Neural progenitor cell (in vitro differentiated cells): ENCODE measurements around the gene RAD51AP2. TPM values are rescaled to one million over a fixed set of nuclear protein-coding genes. Genes with fewer than 3 reads are reported as not detected.

ENCODE experiments used
- DNase-seq: peaks from one replicate; pipeline ENCODE4 v3.0.0-alpha.2; 2016; ENCODE audit warnings: low spot score
- H2AFZ ChIP-seq: fragments of 200-600 bp; sonication (generic); replicated peaks from 2 replicates; pipeline ENCODE4 v1.6.1; 2016; ENCODE audit warnings: antibody characterized with exemption
- H3F3A ChIP-seq: fragments of 200-600 bp; sonication (generic); 2 replicates; pipeline ENCODE4 v1.6.1; 2016; ENCODE audit warnings: antibody characterized with exemption, low read depth
- H3K27ac ChIP-seq: fragments of 200-600 bp; sonication (generic); 2 replicates; pipeline ENCODE4 v1.5.1; 2016; ENCODE audit warnings: mild to moderate bottlenecking
- H3K27me3 ChIP-seq: fragments of 200-600 bp; sonication (generic); 2 replicates; pipeline ENCODE4 v1.6.1; 2016; ENCODE audit warnings: mild to moderate bottlenecking, moderate library complexity
- H3K36me3 ChIP-seq: fragments of 200-600 bp; sonication (generic); 2 replicates; pipeline ENCODE4 v1.5.1; 2016
- H3K4me1 ChIP-seq: fragments of 200-600 bp; sonication (generic); 2 replicates; pipeline ENCODE4 v1.6.1; 2016; ENCODE audit warnings: mixed run types
- H3K4me2 ChIP-seq: fragments of 200-600 bp; sonication (generic); 2 replicates; pipeline ENCODE4 v1.6.1; 2016
- H3K4me3 ChIP-seq: fragments of 200-600 bp; sonication (generic); 2 replicates; pipeline ENCODE4 v1.5.1; 2016
- H3K79me2 ChIP-seq: fragments of 200-600 bp; sonication (generic); 2 replicates; pipeline ENCODE4 v1.6.1; 2016; ENCODE audit warnings: low read depth
- H3K9ac ChIP-seq: fragments of 200-600 bp; sonication (generic); 2 replicates; pipeline ENCODE4 v1.6.1; 2016
- H3K9me3 ChIP-seq: fragments of 200-600 bp; sonication (generic); 2 replicates; pipeline ENCODE4 v1.5.1; 2016; ENCODE audit warnings: low read depth
- H4K20me1 ChIP-seq: fragments of 200-600 bp; sonication (generic); 2 replicates; pipeline ENCODE4 v1.6.1; 2016; ENCODE audit warnings: low read depth
- H3K27ac Mint-ChIP-seq: 3 replicates; pipeline ENCODE4 v1.8.0; 2021; ENCODE audit warnings: mixed read lengths
- H3K27me3 Mint-ChIP-seq: 2 replicates; pipeline ENCODE4 v1.8.0; 2022; ENCODE audit warnings: low read depth, mild to moderate bottlenecking, inconsistent platforms, moderate library complexity, mixed read lengths; ENCODE audit not compliant: insufficient read depth
- H3K36me3 Mint-ChIP-seq: 3 replicates; pipeline ENCODE4 v1.8.0; 2021; ENCODE audit warnings: mixed read lengths
- H3K4me1 Mint-ChIP-seq: 3 replicates; pipeline ENCODE4 v1.8.0; 2021; ENCODE audit warnings: mixed read lengths
- H3K4me3 Mint-ChIP-seq: 3 replicates; pipeline ENCODE4 v1.8.0; 2021; ENCODE audit warnings: mild to moderate bottlenecking, moderate library complexity, mixed read lengths
- H3K9me3 Mint-ChIP-seq: 3 replicates; pipeline ENCODE4 v1.8.0; 2020; ENCODE audit warnings: mixed read lengths
- EZH2 ChIP-seq: fragments of 200-600 bp; sonication (generic); IDR thresholded peaks from 2 replicates; pipeline ENCODE4 v1.6.1; 2017; ENCODE audit warnings: antibody characterized with exemption, mild to moderate bottlenecking, moderate library complexity
- EZH2phosphoT487 ChIP-seq: fragments of 200-600 bp; sonication (generic); IDR thresholded peaks from 2 replicates; pipeline ENCODE4 v1.6.1; 2017; ENCODE audit warnings: antibody characterized with exemption
- total RNA-seq: library from RNA; depleted of rRNA; stranded (reverse); fragments of >200 nt; gene quantifications from 2 replicates; pipeline ENCODE4 v1.2.3, GENCODE V29; 2015; ENCODE audit warnings: low replicate concordance
- TF ChIP-seq, protein P1 (sequence below): fragments of 200-600 bp; sonication (generic); IDR thresholded peaks from 2 replicates; pipeline ENCODE4 v1.5.1; 2017; ENCODE audit warnings: antibody characterized with exemption, mild to moderate bottlenecking

Gene RAD51AP2
- total RNA-seq, 1 donor from 2014 or later: 1.2 TPM

DNA sequence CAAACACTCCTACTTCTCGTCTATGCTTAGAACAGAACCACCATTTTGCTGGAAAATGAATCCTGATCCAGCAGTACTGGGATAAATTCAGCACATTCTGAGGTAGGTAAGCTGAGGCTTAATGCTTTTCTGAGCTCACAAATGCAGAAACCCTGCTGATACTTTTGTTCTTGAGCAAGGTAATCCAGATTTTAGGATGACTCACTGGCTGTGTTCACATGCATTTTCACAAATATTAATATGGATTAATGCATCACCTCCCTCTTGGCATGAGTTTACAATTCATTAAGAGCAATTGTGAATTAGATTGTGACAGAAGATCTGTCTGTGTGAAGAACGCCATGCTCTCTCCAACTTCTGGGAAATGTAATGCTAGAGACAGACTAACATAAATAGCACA is 42.2 kb downstream of the RAD51AP2 start:
- DNase-seq: no peak
- Mint-ChIP-seq H3K36me3 (no peaks in the 10 kb centered on the region), H3K4me1 (peaks cover 3% of the 10 kb centered on the region), H3K27ac (no peak overlapping the region), H3K27me3 (no peaks in the 10 kb centered on the region), H3K4me3 (no peak overlapping the region), H3K9me3 (no peaks in the 10 kb centered on the region)
- Histone ChIP-seq H4K20me1 (no peaks in the 10 kb centered on the region), H3K27me3 (no peaks in the 10 kb centered on the region), H3K27ac (no peak overlapping the region), H3K79me2 (no peaks in the 10 kb centered on the region), H3F3A (no peaks in the 10 kb centered on the region), H3K4me2 (no peak overlapping the region), H3K4me3 (no peak overlapping the region), H3K9ac (no peak overlapping the region), H2AFZ (no peak overlapping the region), H3K9me3 (no peaks in the 10 kb centered on the region), H3K4me1 (peaks cover 9% of the 10 kb centered on the region), H3K36me3 (no peaks in the 10 kb centered on the region)
- TF ChIP-seq EZH2: no peak
- no peak for TF ChIP-seq EZH2phosphoT487
- TF ChIP-seq, protein P1, sequence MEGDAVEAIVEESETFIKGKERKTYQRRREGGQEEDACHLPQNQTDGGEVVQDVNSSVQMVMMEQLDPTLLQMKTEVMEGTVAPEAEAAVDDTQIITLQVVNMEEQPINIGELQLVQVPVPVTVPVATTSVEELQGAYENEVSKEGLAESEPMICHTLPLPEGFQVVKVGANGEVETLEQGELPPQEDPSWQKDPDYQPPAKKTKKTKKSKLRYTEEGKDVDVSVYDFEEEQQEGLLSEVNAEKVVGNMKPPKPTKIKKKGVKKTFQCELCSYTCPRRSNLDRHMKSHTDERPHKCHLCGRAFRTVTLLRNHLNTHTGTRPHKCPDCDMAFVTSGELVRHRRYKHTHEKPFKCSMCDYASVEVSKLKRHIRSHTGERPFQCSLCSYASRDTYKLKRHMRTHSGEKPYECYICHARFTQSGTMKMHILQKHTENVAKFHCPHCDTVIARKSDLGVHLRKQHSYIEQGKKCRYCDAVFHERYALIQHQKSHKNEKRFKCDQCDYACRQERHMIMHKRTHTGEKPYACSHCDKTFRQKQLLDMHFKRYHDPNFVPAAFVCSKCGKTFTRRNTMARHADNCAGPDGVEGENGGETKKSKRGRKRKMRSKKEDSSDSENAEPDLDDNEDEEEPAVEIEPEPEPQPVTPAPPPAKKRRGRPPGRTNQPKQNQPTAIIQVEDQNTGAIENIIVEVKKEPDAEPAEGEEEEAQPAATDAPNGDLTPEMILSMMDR: no peak

DNA sequence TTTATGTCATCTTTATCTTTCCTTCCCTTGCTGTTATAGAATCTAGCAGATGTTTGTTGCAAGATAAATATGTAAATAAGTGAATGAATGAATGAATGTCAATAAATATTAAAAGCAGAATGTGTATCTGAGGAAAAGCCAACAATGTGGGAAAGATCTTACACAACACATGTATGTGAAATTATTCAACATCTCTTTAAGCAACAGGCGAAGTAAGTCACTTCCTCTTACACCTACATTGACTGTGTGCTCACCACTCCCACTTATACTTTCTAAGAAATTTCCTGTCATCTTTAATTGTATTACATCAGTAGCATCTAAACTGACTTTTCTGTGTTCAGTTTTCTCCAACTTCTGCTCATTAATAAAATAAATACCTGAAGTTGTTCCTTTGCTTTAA is 43.0 kb downstream of the RAD51AP2 start:
- Histone ChIP-seq H3K9me3 (no peaks in the 10 kb centered on the region), H3K9ac (no peak overlapping the region), H3K4me2 (no peak overlapping the region), H3K27me3 (no peaks in the 10 kb centered on the region), H4K20me1 (no peaks in the 10 kb centered on the region), H3K36me3 (peaks cover 3% of the 10 kb centered on the region), H3K79me2 (no peaks in the 10 kb centered on the region), H3K27ac (no peak overlapping the region), H2AFZ (no peak overlapping the region), H3K4me1 (peaks cover 9% of the 10 kb centered on the region), H3F3A (no peaks in the 10 kb centered on the region), H3K4me3 (no peak overlapping the region)
- DNase-seq: no peak
- TF ChIP-seq EZH2phosphoT487 (no peak), EZH2 (no peak)
- TF ChIP-seq, protein P1: no peak
- H3K36me3 Mint-ChIP-seq: no peaks in the 10 kb centered on the region
- H3K27ac Mint-ChIP-seq: no peak overlapping the region
- no peaks in the 10 kb centered on the region for H3K27me3 Mint-ChIP-seq
- no peak overlapping the region for H3K4me3 Mint-ChIP-seq
- peaks cover 6% of the 10 kb centered on the region for H3K9me3 Mint-ChIP-seq
- H3K4me1 Mint-ChIP-seq: peaks cover 3% of the 10 kb centered on the region

GRCh38 chr2:17471979-17472378 is 46.3 kb downstream of the RAD51AP2 start:
- Histone ChIP-seq H3F3A (no peaks in the 10 kb centered on the region), H3K4me1 (peaks cover 9% of the 10 kb centered on the region), H3K27me3 (no peaks in the 10 kb centered on the region), H2AFZ (no peak overlapping the region), H3K9ac (no peak overlapping the region), H3K4me3 (no peak overlapping the region), H4K20me1 (no peaks in the 10 kb centered on the region), H3K79me2 (no peaks in the 10 kb centered on the region), H3K4me2 (no peak overlapping the region), H3K36me3 (peaks cover 4% of the 10 kb centered on the region), H3K27ac (no peak overlapping the region), H3K9me3 (peaks cover 7% of the 10 kb centered on the region)
- peaks cover 21% of the 10 kb centered on the region for H3K9me3 Mint-ChIP-seq
- H3K4me3 Mint-ChIP-seq: no peak overlapping the region
- H3K27ac Mint-ChIP-seq: no peak overlapping the region
- H3K27me3 Mint-ChIP-seq: no peaks in the 10 kb centered on the region
- peaks cover 3% of the 10 kb centered on the region for H3K4me1 Mint-ChIP-seq
- no peaks in the 10 kb centered on the region for H3K36me3 Mint-ChIP-seq
- DNase-seq: no peak
- TF ChIP-seq EZH2 (no peak), EZH2phosphoT487 (no peak)
- TF ChIP-seq, protein P1: no peak
